ENCODE measurements around the gene NDUFB7.

Gene NDUFB7

DNA sequence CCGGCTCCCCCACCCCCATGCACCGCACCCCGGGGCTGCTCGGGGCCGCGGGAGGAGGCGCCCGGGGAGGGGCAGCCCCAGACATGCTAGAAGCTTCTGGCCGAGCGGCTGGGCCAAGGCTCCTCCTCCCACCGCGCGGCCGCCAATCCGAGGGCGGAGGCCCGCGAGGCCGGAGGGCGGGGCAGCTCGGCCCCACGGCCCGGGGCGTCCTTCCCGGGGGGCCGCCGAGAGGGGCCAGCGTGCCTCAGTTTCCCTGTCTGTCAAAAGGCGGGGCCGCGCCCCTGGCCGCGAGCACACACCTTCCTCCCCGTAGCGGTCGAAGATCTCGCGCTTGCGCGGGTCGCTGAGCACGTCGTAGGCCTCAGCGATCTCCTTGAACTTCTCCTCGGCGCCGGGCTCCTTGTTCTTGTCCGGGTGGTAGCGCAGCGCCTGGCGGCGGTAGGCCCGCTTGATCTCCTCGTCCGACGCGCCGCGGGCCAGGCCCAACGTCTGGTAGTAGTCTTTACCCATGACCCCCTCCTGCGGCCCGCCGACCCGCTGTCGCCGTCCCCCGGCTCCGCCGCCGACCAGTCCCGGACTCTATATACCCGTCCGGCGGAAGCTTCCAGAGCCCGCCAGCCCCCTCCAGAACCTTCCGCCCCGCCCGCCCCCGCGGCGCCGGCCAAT, 53.9 kb downstream of the NDUFB7 start, which contains the start of gene DNAJB1:
Gene DNAJB1 (minus strand): TSS at position 558 of the 666 bp plus-strand sequence. CDS start 48 bp downstream, at position 510.
- DNase-seq, result no peak

DNA sequence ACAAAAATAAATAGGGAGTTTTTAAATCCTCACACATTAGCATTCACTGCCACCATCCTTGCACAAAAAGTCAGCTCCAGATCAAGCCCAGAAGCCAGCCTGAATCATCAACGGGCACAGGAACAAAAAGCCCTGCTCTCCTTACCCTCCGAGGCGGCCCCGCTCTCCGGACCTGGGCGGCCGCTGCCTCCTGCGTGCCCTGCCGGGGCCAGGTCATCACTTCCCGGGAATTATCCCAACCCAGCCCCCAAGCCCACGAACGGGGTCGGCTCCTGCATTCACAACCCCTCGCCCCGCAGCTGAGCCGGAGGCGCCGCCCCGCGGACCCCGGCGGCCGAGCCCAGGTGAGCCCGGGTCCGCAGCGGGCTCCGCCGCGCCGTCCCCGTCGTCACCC, 54.4 kb downstream of the NDUFB7 start:
- no peak for DNase-seq

DNA sequence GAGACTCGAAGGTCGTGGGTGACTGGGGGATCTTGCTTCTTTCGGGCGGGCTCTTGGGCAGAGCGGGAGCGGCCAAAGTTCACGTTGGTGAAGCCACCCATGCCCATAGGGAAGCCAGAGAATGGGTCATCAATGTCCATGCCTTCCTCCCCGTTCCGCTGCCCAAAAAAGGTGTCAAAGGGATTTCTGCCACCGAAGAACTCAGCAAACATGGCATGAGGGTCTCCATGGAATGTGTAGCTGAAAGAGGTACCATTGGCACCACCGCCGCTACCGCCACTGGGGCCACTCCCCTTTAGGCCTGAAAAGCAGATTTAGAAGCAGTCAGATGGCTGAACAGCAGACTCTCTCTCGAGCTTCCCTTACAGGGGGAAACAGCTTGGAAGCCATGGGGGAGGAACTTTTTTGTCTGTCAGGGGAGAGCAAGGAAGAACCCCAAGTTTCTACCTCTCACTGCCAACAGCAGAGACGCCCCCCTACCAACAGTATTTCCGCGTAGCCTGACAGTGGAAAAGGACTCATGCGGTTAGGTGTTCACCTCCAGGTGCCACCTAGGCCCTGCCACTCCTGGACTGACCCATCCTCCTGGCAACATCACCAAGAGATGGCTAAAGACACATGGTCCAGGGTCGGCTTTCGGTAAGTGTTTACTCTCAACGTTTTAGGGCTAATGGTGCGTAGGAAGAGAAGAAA, 55.0 kb downstream of the NDUFB7 start:
- DNase-seq, result no peak
